ENCODE data around the gene DCLK2.

The DCLK2 gene

DNA sequence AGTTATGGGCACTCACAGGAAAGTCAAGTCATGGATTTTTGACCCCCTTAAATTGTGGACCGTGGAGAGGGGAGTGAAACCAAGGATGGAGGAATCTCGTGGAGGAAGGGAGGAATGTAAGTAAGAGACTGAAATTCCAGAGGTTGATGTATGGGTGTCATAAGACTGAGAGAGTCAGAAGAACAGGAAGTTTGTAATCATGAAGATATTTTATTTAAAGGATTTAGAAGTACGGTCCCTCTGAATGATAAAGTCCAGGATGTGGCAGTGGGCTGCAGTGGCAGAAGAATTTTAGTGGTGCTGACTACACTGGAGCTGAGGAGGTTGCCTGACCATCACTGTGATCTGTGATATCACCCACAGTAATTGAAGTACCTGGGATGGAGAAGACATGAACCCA is 57.8 kb downstream of the DCLK2 start:
- intact Hi-C loops (cut with micrococcal nuclease) = no loop called here

DNA sequence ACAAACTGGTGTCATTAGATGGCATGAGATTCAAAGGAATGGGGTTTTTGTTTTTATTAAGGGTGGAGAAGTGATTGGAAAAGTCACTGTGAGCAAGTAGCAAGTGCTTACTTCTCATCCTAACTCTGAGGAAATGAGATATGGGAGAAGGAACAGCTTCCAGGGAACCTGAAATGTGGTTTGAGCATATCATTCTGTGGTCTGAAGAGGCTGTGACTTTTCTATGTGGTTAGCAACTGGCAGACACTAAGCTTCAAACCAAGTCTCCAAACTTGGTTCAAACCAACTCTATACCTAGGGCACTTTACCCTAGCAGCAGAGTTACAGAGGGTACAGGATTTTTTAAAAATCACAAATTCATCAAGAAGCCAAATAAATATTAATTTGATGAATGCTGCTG is 58.2 kb downstream of the DCLK2 start:
- H3K4me3 Mint-ChIP-seq = no peak overlapping the region
- intact Hi-C loops (cut with micrococcal nuclease) = no loop called here
- peaks cover 3% of the 10 kb centered on the region for H3K27me3 Mint-ChIP-seq
- no peaks in the 10 kb centered on the region for H3K9me3 Mint-ChIP-seq
- no peak overlapping the region for H3K27ac Mint-ChIP-seq
- no peaks in the 10 kb centered on the region for H3K36me3 Mint-ChIP-seq (ENCODE audit: low read depth)
- peaks cover 32% of the 10 kb centered on the region for H3K4me1 Mint-ChIP-seq (ENCODE audit: low read depth)

More for the DNA sequence above, 57.8 kb downstream of the DCLK2 start:
- peaks cover 3% of the 10 kb centered on the region for H3K27me3 Mint-ChIP-seq
- no peaks in the 10 kb centered on the region for H3K9me3 Mint-ChIP-seq
- H3K4me3 Mint-ChIP-seq = no peak overlapping the region
- no peak overlapping the region for H3K27ac Mint-ChIP-seq
- no peaks in the 10 kb centered on the region for H3K36me3 Mint-ChIP-seq (ENCODE audit: low read depth)
- peaks cover 27% of the 10 kb centered on the region for H3K4me1 Mint-ChIP-seq (ENCODE audit: low read depth)

DNA sequence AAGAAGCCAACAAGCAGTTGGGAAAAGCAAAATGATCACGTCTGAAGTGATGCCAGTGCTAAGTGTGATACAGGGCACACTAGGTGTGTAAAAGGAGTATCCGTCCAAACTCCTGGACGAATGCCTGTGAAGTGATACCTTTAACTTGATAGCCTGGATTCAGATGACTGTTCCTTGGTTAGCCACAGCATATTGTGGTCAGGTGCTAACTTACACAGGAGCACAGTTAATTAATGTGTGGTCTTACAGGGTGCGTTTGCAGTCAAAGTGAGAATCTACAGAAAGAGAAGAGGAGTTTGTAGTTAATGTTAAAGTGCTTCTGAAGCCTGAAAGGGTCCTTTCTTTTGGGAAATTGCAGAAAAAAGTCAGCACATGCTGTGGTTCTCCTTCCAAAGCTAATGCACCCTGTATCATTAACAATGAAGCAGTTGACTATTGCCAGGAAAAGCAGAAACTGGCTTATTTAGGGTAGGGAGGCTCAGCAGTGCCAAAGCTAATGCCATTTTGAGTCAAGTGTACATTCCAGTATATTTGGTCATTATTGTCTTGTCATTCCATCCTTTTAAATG is 61.1 kb downstream of the DCLK2 start:
- Mint-ChIP-seq H3K4me3 (no peak overlapping the region), H3K36me3 (ENCODE audit: low read depth) (no peaks in the 10 kb centered on the region), H3K27ac (no peak overlapping the region), H3K27me3 (peaks cover 3% of the 10 kb centered on the region), H3K4me1 (ENCODE audit: low read depth) (peaks cover 27% of the 10 kb centered on the region), H3K9me3 (no peaks in the 10 kb centered on the region)
- intact Hi-C loops (cut with micrococcal nuclease) = no loop called here

- Mint-ChIP-seq H3K27me3 (peaks cover 2% of the 10 kb centered on the region), H3K4me1 (ENCODE audit: low read depth) (peaks cover 19% of the 10 kb centered on the region), H3K27ac (no peak overlapping the region), H3K4me3 (no peak overlapping the region), H3K36me3 (ENCODE audit: low read depth) (no peaks in the 10 kb centered on the region), H3K9me3 (no peaks in the 10 kb centered on the region)
- intact Hi-C loops (cut with micrococcal nuclease) = no loop called here
These were observed 62.6 kb downstream of the DCLK2 start for GRCh38 chr4:150140774-150141400.

GRCh38 chr4:150141756-150142155 is 63.5 kb downstream of the DCLK2 start:
- H3K36me3 Mint-ChIP-seq (ENCODE audit: low read depth) = no peaks in the 10 kb centered on the region
- H3K27me3 Mint-ChIP-seq = peaks cover 1% of the 10 kb centered on the region
- intact Hi-C loops (cut with micrococcal nuclease) = no loop called here
- no peaks in the 10 kb centered on the region for H3K9me3 Mint-ChIP-seq
- peaks cover 12% of the 10 kb centered on the region for H3K4me1 Mint-ChIP-seq (ENCODE audit: low read depth)
- no peak overlapping the region for H3K4me3 Mint-ChIP-seq
- no peak overlapping the region for H3K27ac Mint-ChIP-seq

DNA sequence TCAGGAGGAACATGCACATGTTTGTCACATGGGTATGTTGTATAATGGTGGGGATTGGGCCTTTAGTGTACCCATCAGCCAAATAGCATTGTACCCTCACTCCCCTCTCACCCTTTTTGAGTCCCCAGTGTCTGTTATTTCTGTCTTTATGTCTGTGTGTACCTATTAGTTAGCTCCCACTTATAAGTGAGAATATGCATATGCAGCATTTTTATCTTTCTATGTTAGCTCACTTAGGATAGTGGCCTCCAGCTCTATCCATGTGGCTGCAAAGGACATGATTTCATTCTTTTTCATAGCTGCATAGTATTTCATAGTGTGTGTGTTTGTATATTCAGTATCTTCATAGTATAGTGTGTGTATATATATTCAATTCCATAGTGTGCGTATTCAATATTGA is 64.6 kb downstream of the DCLK2 start:
- Mint-ChIP-seq H3K4me3 (no peak overlapping the region), H3K27me3 (peaks cover 1% of the 10 kb centered on the region), H3K36me3 (ENCODE audit: low read depth) (no peaks in the 10 kb centered on the region), H3K27ac (no peak overlapping the region), H3K4me1 (ENCODE audit: low read depth) (peaks cover 6% of the 10 kb centered on the region), H3K9me3 (no peaks in the 10 kb centered on the region)
- intact Hi-C loops (cut with micrococcal nuclease) = no loop called here

- Mint-ChIP-seq H3K36me3 (ENCODE audit: low read depth) (no peaks in the 10 kb centered on the region), H3K4me3 (no peak overlapping the region), H3K4me1 (ENCODE audit: low read depth) (peaks cover 6% of the 10 kb centered on the region), H3K9me3 (no peaks in the 10 kb centered on the region), H3K27me3 (peaks cover 1% of the 10 kb centered on the region), H3K27ac (no peak overlapping the region)
- intact Hi-C loops (cut with micrococcal nuclease) = no loop called here
These were observed 67.1 kb downstream of the DCLK2 start for GRCh38 chr4:150145090-150145945.

DNA sequence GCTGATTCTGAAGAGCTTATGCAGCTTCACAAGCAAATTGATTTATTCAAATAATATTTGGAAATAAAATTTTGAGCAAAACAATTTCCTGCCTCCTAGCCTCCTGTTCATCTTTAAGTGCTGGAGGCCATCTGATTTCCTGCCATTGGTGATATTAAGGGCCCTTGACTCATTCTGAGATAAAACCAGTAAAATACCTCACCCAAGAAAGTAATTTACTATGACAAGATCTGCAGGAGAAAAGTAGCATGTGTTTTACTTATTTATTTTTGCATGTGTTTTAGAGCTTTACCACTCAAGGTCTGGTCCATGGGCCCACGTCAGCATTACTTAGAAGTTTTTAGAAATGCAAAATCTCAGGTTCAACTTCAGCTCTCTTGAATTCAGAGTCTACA is 67.7 kb downstream of the DCLK2 start:
- H3K36me3 Mint-ChIP-seq (ENCODE audit: low read depth) = no peaks in the 10 kb centered on the region
- peaks cover 5% of the 10 kb centered on the region for H3K4me1 Mint-ChIP-seq (ENCODE audit: low read depth)
- no peaks in the 10 kb centered on the region for H3K9me3 Mint-ChIP-seq
- no peak overlapping the region for H3K27ac Mint-ChIP-seq
- H3K27me3 Mint-ChIP-seq = peaks cover 1% of the 10 kb centered on the region
- intact Hi-C loops (cut with micrococcal nuclease) = no loop called here
- no peak overlapping the region for H3K4me3 Mint-ChIP-seq

DNA sequence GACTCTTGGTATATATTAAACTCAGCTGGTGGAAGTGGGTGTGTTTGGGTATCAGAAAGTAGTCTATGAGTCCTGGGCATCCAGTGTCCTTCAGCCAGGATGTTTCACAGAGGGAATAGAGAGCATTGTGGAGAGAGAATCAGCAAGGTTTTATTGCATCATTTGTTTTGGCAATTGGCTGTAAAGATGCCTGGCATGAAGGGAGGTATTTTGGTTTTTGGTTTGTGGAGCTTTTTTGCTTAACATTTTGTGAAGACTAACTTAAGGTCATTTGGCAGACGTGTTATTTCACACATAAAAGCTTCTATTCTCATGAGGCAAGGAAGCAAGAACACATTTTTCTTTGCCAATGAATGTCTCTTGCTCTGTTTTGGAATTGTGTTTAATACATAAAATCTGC is 71.1 kb downstream of the DCLK2 start:
- intact Hi-C loops (cut with micrococcal nuclease) = no loop called here
- Mint-ChIP-seq H3K27me3 (peaks cover 1% of the 10 kb centered on the region), H3K9me3 (no peaks in the 10 kb centered on the region), H3K27ac (no peak overlapping the region), H3K4me1 (ENCODE audit: low read depth) (no peaks in the 10 kb centered on the region), H3K4me3 (no peak overlapping the region), H3K36me3 (ENCODE audit: low read depth) (no peaks in the 10 kb centered on the region)

GRCh38 chr4:150150629-150151062 is 72.4 kb downstream of the DCLK2 start:
- Mint-ChIP-seq H3K9me3 (no peaks in the 10 kb centered on the region), H3K27ac (no peak overlapping the region), H3K36me3 (ENCODE audit: low read depth) (no peaks in the 10 kb centered on the region), H3K27me3 (no peaks in the 10 kb centered on the region), H3K4me1 (ENCODE audit: low read depth) (no peaks in the 10 kb centered on the region), H3K4me3 (no peak overlapping the region)
- intact Hi-C loops (cut with micrococcal nuclease) = no loop called here

DNA sequence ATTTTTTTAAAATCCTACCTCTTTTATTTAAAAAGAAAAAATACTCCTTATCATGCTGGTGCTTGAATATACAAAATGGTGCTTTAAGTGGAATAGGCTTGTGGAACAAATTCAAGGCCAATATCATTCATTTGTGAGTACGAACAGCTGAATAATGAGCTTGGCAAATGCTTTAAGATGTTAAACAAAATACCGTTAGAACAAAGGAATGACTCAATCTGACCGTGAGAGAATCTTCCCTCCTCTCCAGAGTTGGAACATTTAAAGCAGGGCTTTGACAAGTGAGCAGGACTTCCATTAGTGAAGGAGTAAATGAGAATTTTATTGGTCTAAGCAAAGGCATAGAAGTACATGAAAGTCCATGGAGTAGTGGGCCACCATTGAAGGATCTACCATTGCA is 74.5 kb downstream of the DCLK2 start:
- H3K27ac Mint-ChIP-seq = no peak overlapping the region
- no peaks in the 10 kb centered on the region for H3K4me1 Mint-ChIP-seq (ENCODE audit: low read depth)
- intact Hi-C loops (cut with micrococcal nuclease) = no loop called here
- H3K4me3 Mint-ChIP-seq = no peak overlapping the region
- H3K36me3 Mint-ChIP-seq (ENCODE audit: low read depth) = no peaks in the 10 kb centered on the region
- H3K9me3 Mint-ChIP-seq = no peaks in the 10 kb centered on the region
- no peaks in the 10 kb centered on the region for H3K27me3 Mint-ChIP-seq

DNA sequence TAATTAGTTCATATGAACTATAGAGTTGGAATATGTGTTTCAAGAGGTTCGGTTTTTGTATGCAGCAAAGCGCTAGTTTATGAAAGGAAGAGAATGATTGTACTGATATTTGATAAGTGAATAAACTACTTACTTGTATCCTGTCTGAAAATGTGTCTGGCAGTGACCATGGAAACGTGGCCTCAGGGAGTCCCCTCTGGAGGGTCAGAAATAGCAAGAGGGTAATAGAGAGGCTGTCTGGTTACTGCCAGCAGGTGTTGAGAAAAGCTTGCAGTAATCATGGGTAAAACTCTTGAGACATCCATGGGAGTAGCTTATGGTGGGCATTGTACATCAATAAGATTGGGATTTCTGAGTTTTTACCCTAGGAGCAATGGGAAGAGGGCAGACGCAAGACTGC is 77.1 kb downstream of the DCLK2 start:
- Mint-ChIP-seq H3K36me3 (ENCODE audit: low read depth) (no peaks in the 10 kb centered on the region), H3K4me3 (no peak overlapping the region), H3K27ac (no peak overlapping the region), H3K4me1 (ENCODE audit: low read depth) (no peaks in the 10 kb centered on the region), H3K9me3 (no peaks in the 10 kb centered on the region), H3K27me3 (no peaks in the 10 kb centered on the region)
- intact Hi-C loops (cut with micrococcal nuclease) = no loop called here

DNA sequence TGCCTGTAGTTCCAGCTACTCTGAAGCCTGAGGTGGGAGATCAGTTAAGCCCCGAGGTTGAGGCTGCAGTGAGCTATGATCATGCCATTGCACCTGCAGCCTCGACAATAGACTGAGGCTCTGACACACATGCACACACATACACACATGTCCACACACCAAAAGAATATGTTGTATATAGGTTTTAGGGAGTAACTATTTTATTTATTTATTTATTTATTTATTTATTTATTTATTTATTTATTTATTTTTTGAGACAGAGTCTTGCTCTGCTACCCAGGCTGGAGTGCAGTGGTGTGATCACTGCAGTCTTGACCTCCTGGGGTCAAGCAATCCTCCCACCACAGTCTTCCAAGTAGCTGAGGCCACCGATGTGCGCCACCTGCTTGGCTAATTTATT is 78.3 kb downstream of the DCLK2 start:
- intact Hi-C loops (cut with micrococcal nuclease) = no loop called here
- Mint-ChIP-seq H3K27ac (no peak overlapping the region), H3K27me3 (no peaks in the 10 kb centered on the region), H3K4me3 (no peak overlapping the region), H3K36me3 (ENCODE audit: low read depth) (no peaks in the 10 kb centered on the region), H3K9me3 (no peaks in the 10 kb centered on the region), H3K4me1 (ENCODE audit: low read depth) (no peaks in the 10 kb centered on the region)

- no peak overlapping the region for H3K27ac Mint-ChIP-seq
- intact Hi-C loops (cut with micrococcal nuclease) = no loop called here
- no peak overlapping the region for H3K4me3 Mint-ChIP-seq
- no peaks in the 10 kb centered on the region for H3K36me3 Mint-ChIP-seq (ENCODE audit: low read depth)
- no peaks in the 10 kb centered on the region for H3K27me3 Mint-ChIP-seq
- H3K4me1 Mint-ChIP-seq (ENCODE audit: low read depth) = no peaks in the 10 kb centered on the region
- H3K9me3 Mint-ChIP-seq = no peaks in the 10 kb centered on the region
These were observed 79.8 kb downstream of the DCLK2 start for GRCh38 chr4:150158041-150158440.
